GM21423 (cell line): ENCODE measurements around the gene PPEF1.
"Not testable (repeated sequence)": the region's sequence is repeated elsewhere in the genome, so short reads cannot be mapped to it uniquely, and the experiment has no call there.

Experiments
- ATAC-seq: cut with Tn5 transposase; IDR thresholded peaks from one replicate; pipeline ENCODE4 v1.9.1; 2021; ENCODE audit warnings: mild to moderate bottlenecking, moderate library complexity; ENCODE audit not compliant: unreplicated experiment

Gene PPEF1

DNA sequence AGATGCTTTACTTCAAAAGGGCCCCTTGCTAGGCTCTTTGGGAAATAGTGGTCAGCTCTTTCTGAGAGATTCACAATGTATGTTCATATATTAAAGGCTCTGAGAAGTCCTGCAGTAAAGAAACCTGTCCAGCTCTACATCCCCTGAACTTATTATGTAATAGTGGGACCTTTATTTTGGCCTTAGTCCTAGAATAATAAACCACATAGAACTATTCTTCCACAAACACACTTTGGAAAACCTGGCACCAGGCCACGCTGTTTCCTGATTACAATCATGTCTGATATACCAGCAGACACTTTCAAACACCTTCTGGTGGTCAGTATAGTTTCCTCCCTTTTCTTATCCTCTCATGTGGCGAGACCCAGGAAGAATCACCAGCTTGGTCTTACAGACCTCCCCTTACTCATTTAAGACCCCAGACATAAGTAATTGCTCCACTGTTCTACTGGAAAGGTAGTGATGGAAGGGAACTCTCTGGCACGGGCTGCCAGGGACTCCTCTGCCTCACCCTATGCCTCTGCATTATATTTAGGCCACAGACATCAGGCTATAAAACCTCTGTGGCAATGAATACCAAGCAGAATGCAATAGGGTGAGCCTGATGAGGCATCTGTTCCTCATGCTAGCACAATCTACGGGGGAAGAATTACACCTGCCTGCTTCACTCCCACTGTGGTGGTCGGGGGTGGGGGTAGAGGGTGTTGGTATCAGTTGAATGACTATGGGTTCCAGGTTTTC lies 5.7 kb upstream of the PPEF1 start:
- ATAC-seq: no peak

DNA sequence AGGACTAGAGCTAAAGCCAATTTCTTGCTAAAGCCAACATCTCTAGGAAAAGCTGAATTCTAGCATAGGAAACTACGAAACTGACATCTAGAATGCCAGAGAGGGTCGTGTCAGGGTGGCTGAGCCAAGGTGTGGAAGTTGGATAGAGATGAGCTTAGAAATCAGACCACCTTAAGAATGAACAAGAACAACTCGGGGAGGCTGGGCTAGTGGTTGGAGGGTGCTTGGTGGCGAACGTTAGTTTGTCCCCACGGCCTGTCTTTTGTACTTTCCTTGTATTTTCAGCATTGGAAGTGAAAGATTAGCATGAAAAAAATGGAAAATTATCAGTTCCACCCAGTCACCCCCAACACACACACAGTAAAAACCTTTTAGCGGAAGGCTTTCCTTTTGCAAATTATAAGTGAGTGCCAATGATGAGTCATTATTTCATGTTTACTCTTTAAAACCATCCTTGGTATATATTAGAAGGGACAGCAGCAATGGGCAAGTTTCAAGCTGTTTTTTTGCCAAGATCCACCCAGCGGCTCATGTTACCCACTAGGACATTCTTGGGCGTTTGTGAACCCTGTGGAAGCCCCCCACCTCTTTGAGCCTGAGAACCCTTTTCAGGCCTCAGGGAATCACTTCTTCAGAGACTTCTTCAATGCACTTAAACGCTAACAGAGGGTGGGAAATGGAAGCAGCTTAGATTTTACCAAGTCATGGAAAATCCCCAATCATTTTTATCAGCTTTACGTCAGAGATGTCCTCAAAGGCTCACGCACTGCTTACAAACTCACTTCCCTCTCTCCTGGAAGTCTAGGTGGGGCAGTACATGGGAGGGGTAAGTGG lies 4.9 kb upstream of the PPEF1 start:
- ATAC-seq: no peak

DNA sequence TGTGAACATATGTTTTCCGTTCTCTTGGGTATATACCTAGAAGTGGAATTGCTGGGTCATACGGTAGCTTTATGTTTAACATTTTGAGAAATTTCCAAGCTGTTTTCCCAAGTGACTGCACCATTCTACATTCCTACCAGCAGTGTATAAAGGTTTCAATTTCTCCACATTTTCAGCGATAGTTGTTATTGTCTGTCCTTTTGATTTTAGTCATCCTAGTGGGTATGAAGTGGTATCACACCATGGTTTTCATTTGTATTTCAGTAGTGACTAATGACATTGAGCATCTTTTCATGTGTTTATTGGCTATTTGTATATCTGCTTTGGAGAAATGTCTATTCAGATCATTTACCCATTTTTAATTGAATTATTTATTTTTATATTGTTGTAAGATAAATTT lies 2.4 kb downstream of the PPEF1 start:
- no peak for ATAC-seq

DNA sequence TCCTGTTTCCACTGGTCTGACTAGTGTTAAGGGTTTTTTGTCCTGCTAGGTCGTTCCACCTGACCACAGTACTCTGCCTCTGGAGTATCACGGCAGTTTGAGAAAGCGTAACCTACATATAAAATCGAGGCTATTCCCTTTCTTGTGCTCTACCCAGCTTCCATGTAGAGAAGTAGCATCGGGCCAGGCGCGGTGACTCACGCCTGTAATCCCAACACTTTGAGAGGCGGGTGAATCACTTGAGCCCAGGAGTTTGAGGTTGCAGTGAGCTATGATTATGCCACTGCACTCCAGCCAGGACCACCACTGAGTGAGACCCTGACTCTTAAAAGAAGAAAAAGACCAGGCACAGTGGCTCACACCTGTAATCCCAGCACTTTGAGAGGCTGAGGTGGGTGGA lies 7.5 kb downstream of the PPEF1 start:
- no peak for ATAC-seq

DNA sequence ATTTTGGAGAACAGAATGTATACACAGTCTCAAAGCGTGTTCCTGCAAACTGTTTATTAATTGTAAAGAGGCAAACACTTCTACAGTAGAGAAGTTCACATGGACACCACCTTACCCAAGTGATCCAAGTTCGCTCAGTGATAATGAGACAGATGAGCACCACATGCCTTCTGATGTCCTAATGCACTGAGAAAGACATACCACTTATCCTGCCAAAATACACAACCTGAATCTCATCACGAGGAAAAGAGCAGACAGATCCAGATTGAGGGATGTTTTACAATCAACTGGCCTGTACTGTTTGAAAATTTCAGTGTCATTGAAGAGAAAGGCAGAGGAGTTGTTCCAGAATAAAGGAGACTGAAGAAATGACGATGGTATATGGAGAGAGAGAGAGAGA lies 12.4 kb downstream of the PPEF1 start:
- no peak for ATAC-seq

DNA sequence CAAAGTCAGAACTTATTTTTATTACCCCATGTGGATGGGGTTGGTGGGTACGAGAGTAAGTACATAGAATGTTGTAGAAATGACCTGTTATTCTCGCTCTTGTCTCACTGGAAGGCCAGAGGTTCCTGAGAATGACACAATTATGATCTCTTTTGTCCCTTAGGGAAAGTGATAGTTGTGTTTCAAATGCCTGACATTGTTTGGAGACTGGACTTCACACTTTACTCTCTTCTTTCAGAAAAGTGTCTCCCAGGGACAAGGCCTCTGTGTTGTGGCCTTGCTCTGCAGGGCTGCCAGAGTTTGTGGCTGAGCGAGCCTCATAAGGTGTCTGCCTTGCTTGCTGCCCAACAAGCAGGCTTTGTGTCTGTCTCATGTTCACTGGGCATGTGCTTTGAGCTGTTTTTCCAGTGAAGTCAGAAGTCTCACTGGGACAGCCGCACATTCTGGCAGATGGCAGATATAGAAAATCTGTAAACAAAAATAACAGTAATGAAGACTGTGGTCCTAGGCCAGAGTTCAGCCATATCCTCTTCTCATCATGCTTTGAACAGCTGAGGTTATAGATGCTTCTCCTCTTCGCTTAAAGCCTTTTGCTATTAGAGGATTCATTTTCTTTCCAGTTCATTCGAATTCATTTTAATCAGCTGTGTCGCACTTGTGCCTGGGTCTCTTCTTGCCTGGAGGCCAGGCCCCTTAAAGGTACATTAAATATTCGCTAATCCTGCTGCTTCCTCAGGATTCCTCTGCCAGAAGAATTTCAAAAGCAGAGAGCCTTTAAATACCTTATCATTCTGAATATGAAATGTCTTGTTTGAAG lies 14.4 kb downstream of the PPEF1 start:
- no peak for ATAC-seq

DNA sequence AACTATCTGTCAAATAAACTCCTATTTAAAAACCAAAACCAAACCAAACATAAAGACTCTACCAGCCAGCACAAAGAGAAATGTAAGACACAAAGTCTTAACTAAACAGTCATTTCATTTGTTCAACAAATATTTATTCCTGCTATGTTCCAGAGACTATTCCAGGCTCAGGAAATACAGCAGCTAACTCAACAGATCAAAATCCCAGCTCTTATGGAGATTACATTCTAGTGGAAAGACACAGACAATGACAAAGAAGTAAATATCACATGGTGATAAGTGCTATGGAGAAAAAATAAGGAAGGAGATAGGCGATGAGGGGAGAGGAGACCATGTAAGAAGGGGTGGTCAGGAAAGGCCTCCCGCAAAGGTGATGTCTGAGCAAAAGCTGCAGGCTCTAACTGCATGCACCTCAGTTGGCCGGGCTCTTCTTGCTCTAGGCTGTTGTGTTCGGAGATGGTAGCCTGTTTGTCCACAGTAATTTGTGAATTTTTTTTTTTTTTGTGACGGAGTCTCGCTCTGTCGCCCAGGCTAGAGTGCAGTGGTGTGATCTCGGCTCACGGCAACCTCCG lies 15.1 kb downstream of the PPEF1 start:
- no peak for ATAC-seq

DNA sequence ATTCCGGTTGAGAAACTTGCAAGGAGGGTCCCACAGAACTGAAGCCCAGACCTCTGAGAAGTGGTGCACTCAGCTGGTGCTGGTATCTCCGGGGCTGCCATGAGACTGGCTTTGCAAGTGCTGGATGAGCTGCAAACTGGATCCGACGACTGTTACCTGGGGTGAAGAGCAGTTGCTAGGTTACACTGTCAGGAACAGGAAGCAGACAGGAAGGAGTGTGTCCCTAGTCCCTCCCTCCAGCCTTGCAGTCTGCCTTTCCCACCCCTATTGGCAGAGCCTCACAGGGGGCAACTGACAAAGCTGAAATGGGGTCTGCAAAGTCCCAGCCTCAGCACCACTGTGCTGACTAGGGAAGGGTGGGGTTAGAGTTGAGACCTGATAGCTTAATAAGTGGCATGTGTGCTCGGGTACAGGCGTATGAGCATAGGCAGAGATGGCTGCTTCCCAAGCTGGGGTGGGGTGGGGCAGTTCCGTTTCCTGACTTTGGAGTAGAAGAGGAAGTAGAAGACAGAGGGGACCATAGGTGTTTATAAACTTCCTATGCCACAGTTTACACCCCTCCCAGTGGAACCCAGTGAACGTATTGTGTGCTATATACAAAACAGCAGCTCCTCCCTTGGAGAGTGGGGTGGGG lies 18.0 kb downstream of the PPEF1 start:
- no peak for ATAC-seq

DNA sequence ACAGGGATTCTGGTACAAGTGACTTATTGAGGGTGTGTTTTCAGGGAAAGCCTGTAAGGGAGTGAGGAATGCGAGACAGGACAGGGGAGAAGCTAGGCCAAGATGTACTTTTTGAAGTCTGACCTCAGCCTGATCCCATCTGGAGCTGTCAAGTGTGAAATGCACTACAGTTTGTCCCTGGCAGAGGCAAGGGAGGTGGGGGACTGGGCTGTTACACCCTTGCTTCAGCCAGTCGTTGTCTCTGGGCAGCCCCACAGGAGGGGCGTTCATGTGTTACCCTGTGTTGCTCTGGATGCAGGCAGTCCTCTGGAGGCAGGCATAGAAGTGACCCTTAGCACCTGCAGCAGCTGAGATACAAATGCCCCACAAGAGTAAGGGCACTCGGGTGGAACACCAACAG lies 25.8 kb downstream of the PPEF1 start:
- no peak for ATAC-seq

DNA sequence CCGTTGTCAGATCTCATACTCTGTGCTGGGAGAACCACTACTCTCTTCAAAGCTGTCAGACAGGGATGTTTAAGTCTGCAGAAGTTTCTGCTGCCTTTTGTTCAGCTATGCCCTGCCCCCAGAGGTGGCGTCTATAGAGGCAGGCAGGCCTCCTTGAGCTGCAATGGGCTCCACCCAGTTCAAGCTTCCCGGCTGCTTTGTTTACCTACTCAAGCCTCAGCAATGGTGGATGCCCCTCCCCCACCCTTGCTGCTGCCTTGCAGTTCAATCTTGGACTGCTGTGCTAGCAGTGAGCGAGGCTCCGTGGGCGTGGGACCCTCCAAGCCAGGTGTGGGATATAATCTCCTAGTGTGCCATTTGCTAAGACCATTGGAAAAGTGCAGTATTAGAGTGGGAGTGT lies 32.2 kb downstream of the PPEF1 start:
- not testable (repeated sequence) for ATAC-seq

DNA sequence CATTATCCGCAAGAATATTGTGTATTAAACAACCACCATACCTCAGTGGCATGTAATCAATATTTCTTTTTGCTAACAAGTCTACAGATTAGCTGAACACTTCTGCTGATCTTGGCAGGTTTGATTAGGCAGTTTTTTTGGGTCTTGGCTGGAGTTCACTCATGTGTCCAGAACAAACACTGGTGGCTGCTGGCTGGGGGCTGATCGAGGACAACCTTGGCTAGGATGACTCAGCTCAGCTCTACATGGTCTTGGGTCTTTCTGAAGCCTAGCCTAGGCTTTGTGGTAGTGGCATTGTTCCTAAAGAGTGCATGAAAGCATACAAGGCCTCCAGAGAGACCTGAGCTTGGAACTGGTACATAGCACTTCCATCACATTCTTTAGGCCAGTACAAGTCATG lies 41.1 kb downstream of the PPEF1 start:
- no peak for ATAC-seq

DNA sequence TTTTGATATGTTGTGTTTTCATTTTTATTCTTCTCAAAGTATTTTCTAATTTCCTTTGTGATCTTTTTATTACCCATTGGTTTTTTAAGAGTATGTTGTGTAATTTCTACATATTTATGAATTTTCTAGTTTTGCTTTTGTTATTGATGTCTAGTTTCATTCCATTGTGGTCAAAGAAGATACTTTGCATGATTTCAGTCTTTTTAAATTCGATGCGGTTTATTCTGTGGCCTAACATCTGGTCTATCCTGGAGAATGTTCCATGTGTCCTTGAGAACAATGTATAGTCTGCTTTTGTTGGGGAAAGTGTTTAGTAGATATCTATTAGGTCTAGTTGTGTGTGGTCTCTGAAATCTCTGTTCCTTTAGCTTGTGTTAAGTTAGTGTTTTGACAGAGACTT lies 46.2 kb downstream of the PPEF1 start:
- no peak for ATAC-seq

DNA sequence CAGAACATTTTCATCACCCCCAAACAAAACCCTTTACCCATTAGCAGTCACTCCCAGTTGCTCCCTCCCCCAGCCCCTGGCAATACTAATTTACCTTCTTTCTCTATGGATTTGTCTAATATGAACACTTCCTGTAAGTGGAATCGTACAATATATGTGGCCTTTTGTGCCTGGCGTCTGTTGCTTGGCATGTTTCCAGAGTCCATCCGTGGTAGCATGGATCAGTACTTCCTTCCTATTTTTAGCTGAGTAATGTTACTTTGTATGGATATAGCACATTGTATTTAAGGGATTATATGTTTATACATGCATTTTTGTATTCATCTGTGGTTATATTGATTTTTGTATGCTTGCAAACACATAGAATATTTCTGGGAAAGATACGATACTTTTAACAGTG lies 48.2 kb downstream of the PPEF1 start:
- ATAC-seq: no peak

DNA sequence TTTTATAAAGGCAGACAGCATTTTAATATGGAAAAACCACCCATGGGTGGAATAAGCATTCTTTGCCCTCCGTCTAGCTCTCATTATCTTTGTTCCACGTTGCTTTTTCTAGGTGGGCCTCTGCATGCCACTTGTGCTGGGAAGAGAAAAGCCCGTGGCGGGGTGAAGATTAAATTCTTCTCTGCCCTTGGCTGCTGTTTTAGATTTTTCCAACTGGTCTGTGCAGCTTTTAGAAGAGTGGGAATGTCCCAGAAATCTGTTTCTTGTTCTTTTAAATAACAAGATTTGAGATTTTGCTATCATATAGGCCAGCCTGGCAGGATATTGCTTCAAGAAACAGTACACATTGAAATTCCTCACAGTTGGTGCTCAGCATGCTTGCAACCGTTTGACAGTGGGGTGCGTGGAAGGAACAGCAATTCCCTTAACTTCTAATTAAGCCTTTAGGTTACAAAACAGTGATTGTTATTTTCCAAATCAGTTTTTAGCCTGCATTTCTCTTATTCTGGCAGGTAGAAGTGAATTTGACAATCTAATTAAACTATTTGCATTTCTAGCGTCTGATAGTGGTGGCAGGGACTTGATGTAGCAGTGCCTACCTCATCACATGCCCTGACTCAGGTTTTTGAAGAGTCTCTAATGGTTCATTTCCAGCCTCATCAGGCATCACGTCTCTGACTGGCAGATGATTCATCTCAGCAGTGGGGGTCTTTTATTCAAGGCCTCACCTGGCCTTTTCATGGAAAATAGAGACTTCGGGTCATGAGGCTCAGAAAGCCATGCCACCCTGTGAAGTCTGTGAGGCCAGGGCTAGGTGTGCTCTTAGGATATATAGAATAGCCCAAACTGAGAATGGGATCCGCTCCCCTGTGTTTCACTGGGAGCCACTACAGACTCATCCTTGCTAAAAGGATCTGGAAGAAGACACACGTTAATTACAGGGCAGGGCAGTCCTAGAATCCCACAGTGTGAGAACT lies 50.8 kb downstream of the PPEF1 start:
- no peak for ATAC-seq

DNA sequence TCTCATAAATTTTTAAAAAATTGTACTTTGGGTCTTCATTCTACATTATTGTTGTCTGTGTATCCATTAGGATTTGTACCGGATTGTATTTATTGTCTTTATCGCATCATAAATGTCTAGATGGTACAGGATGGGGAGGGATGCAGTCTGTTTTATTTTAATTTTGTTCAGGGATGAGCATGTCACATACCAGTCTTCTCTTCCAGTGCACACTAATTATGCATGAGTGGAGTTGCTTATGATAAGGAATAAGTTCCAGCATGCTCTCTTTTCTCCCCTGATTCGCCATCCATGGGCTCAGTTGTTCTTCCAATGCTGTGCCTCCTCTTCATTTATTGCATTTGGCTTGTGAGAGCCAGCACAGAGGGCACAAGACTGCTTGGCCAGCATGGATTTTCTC lies 54.3 kb downstream of the PPEF1 start:
- no peak for ATAC-seq

DNA sequence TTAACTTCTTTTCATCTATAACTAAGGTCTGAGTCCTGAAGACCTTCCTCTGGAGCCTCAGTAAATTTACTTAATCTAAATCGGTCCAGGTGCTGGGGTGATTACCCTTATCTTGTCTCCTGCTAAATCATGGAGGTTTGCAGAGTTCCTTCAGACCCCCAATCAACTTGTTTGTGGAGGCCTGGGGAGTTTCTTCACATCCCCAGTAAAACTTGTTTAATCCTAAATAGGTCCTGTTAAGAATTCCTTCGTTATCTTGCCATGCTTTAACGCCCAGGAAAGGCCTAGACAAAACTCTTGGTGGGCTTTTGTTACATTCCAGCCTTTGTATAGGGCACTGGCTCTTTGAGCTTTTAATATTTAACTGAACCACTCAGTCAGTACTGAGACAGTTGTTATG lies 55.7 kb downstream of the PPEF1 start:
- ATAC-seq: not testable (repeated sequence)

DNA sequence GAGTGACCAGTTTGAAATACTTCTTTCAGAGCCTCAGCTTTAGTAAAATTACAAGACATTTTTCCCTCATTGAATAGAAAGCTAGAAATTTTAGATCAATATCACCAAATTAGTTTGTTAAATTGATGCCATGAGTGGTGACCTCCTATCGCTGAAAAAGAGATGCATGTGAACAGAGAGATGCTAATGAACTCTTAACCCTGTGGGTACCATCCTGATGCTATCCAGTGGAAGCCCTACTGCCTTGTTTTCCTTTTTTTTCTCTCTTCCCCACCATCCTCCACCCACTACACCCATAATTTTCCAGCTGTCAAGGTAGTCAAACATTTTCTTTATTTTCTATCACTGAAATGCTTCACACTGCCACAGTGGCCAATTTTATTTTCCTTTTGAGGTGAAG lies 61.9 kb downstream of the PPEF1 start:
- ATAC-seq: no peak

DNA sequence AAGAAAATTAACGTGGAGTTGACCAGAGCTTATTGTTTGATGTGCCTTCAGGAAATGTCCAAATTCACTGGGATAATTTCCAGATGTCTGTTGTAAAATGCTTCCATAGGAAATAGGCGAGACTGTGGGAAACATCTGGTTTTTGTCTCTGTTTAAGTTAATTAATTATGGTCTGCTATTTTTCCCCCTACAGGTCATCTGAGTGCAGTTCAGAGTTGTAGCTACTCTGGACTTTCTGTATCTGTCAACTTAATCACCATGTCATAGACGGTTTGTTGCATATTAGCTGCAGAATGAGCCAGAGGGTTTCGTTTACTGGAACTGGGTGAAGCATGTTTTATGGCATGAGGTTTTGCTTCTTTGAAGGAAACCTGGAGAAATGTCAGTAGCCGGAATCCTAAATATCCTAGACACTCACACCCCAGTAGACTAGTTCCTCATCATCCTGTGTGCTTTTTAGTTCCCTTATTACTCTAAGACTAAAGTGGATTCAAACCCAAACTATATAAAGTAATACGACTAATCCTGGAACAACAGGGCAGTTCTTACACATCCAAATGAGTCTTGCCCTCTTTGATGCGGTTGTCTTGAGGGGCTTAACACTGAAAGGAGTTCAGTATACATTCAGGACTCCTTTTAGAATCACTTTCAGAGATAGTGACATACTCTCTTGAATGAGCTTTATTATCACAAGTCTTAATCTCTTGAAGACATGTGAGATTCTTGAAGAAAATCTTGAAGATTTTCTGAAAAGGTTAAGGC lies 62.5 kb downstream of the PPEF1 start:
- no peak for ATAC-seq

DNA sequence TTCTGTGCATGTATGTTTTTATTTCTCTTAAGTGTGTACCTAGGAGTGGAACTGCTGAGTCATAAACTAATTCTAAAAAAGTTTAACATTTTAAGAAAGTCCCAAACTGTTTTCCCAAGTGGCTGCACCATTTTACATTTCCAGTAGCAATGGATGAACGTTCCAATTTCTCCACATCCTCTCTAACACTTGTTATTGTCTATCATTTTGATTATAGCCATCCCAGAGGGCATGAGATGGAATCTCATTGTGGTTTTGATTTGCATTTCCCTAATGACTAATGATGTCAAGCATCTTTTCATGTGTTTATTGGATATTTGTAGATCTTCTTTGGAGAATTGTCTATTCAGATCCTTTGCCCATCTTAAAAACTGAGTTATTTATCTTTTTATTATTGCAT lies 82.5 kb downstream of the PPEF1 start:
- no peak for ATAC-seq
